Measurements from ENCODE around the gene TSPAN3.

TSPAN3 gene

GRCh38 chr15:77017761-77018720, 52.9 kb downstream of the TSPAN3 start:
- peaks cover 100% of the 10 kb centered on the region for H3K4me1 Mint-ChIP-seq
- ATAC-seq = no peak
- peak overlapping the region; percentile 94 to 95 for H3K27ac Mint-ChIP-seq
- peak overlapping the region; percentile 12 to 40 for H3K4me3 Mint-ChIP-seq
- no peak for DNase-seq
- H3K27me3 Mint-ChIP-seq = no peaks in the 10 kb centered on the region
- no peaks in the 10 kb centered on the region for H3K9me3 Mint-ChIP-seq

DNA sequence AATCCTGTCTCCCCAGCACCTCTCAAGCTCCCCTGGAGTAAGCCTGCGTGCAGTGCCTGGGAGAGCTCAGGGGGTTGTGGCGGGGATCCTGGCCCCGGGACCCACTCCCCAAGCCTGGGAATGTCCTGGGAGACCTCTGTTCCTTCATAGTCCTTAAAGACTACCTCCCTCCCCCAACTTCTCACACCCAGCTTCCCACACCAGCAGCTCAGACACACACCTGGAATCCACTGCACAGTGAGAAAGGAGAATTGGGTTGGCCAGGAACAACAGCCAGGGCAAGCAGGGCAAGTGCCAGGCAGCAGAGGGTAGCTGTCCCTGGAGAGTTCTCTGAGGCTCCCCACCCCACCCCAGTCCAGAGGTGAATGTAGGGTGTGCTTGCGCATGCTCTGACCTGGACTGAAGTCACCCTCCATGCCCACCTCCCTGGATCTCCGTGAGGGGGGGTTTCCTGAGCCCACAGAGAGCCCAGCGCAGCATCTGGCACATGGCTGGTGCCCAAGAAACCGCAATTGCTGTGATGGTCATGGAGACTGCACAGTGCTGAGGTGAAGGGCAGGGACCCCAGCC, 53.7 kb downstream of the TSPAN3 start:
- Mint-ChIP-seq H3K4me1 (peaks cover 100% of the 10 kb centered on the region), H3K4me3 (no peak overlapping the region), H3K27me3 (no peaks in the 10 kb centered on the region), H3K27ac (peak overlapping the region; percentile 41 to 66), H3K9me3 (no peaks in the 10 kb centered on the region)
- DNase-seq (no peak), ATAC-seq (no peak)

- Mint-ChIP-seq H3K4me1 (peaks cover 100% of the 10 kb centered on the region), H3K4me3 (peak overlapping the region in 1 of 2 donors; percentile 1), H3K27me3 (no peaks in the 10 kb centered on the region), H3K27ac (no peak overlapping the region), H3K9me3 (no peaks in the 10 kb centered on the region)
- no peak for ATAC-seq
- no peak for DNase-seq
These were observed 54.6 kb downstream of the TSPAN3 start for GRCh38 chr15:77016321-77016695.

DNA sequence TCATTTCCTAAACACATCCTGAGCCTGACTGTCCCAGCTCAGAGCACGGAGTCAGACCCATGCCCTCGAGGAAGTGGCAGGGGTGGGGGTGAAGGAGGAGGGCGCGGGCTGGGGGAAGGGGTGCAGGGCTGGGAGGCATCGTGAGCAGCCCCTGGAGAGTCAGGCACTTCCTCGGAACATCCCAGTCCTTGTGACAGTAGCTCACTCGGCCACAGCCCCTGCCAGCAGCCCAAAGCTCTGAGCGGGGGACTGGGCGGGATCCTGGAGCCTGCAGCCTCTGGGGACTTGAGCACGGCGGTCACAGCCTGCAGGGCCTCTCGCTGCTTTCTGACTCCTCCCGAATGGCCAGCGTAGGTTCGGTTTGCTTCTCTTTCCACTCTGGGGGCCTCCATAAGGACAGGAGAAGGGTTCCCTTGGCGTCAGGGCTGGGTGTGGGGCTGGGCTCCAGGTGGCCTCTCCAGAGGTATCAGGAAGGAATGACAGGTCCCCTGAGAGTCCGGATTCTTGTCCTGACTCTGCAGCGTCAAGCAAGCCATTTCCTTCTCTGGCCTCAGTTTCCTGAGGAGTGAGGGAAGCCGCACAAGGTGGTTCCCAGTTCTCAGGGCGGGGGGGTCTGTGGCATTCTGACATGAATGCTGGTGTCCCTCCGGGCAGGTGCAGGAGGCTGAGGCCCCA, 55.1 kb downstream of the TSPAN3 start:
- H3K4me3 Mint-ChIP-seq = peak overlapping the region; percentile 75 to 83
- no peaks in the 10 kb centered on the region for H3K9me3 Mint-ChIP-seq
- DNase-seq (no peak), ATAC-seq (no peak)
- H3K4me1 Mint-ChIP-seq = peaks cover 100% of the 10 kb centered on the region
- H3K27ac Mint-ChIP-seq = peak overlapping the region in 1 of 2 donors; percentile 85
- H3K27me3 Mint-ChIP-seq = no peaks in the 10 kb centered on the region

DNA sequence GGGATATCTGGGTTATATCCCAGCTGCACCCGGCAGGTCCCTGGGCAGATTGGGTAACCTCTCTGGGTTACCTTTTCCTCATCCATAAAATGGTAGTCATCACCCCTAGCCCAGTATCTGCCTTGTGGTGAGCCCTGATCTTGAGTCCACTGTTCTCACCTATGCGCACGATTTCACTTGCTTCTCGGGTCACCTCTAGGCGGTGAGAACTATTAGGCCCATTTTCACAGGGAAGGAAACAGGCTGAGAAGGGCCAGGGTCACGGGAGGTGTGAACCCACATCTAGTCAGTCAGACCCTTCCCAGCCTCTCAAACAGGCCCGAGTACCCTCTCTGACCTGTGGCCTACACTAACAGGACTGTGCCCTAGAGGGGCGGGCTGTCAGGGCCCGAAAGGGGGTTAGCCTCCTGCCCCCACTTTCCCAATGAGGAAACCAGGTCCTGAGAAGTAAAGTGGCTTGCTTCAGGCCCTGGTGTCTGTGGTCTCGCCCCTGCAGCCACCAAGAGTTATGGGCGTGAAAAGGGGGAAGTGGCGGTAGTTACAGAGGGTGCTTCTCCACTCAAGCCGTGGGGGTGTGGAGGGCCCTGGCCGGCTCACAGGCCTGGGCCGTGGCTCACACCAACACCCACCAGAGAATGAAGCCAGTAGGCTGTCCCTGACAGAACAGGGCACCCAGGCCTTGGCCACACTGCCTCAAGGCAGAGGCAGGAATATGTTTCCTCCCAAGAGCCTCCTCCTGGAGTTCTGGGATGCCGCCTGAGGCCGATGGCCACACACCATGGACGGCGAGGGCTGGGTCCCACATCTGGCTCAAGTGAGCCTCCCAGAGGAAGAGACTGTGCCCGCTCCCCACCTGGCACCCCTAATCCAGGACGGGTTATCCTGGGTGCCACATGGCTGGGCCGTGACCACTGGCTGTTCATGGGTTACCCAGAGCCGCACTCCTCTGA, 56.5 kb downstream of the TSPAN3 start:
- Mint-ChIP-seq H3K27ac (peak overlapping the region; percentile 94 to 97), H3K9me3 (no peaks in the 10 kb centered on the region), H3K4me3 (peak overlapping the region; percentile 75 to 83), H3K27me3 (no peaks in the 10 kb centered on the region), H3K4me1 (peaks cover 100% of the 10 kb centered on the region)
- DNase-seq = peak; percentile 43 to 57
- peak; percentile 60 for ATAC-seq

GRCh38 chr15:77013776-77014131, 57.2 kb downstream of the TSPAN3 start:
- peaks cover 100% of the 10 kb centered on the region for H3K4me1 Mint-ChIP-seq
- DNase-seq (peak; percentile 86 to 91), ATAC-seq (peak; percentile 89)
- peak overlapping the region; percentile 94 to 97 for H3K27ac Mint-ChIP-seq
- no peaks in the 10 kb centered on the region for H3K27me3 Mint-ChIP-seq
- peak overlapping the region; percentile 75 to 83 for H3K4me3 Mint-ChIP-seq
- H3K9me3 Mint-ChIP-seq = no peaks in the 10 kb centered on the region

GRCh38 chr15:77012868-77013267, 58.0 kb downstream of the TSPAN3 start:
- DNase-seq = peak; percentile 54 to 55
- peak; percentile 61 for ATAC-seq
- no peaks in the 10 kb centered on the region for H3K27me3 Mint-ChIP-seq
- H3K9me3 Mint-ChIP-seq = no peaks in the 10 kb centered on the region
- H3K4me3 Mint-ChIP-seq = peak overlapping the region; percentile 75 to 83
- H3K4me1 Mint-ChIP-seq = peaks cover 94% of the 10 kb centered on the region
- peak overlapping the region; percentile 10 to 88 for H3K27ac Mint-ChIP-seq

- no peaks in the 10 kb centered on the region for H3K9me3 Mint-ChIP-seq
- H3K4me1 Mint-ChIP-seq = peaks cover 87% of the 10 kb centered on the region
- no peak for ATAC-seq
- peak overlapping the region; percentile 30 to 88 for H3K27ac Mint-ChIP-seq
- H3K27me3 Mint-ChIP-seq = no peaks in the 10 kb centered on the region
- DNase-seq = no peak
- H3K4me3 Mint-ChIP-seq = peak overlapping the region; percentile 75 to 83
These were observed 58.7 kb downstream of the TSPAN3 start for GRCh38 chr15:77012117-77012712.

- Mint-ChIP-seq H3K4me3 (peak overlapping the region; percentile 14 to 27), H3K27ac (peak overlapping the region; percentile 83 to 86), H3K9me3 (no peaks in the 10 kb centered on the region), H3K27me3 (no peaks in the 10 kb centered on the region), H3K4me1 (peaks cover 87% of the 10 kb centered on the region)
- ATAC-seq (no peak), DNase-seq (peak in 1 of 2 donors; percentile 43)
These were observed 60.1 kb downstream of the TSPAN3 start for GRCh38 chr15:77010857-77011256.

DNA sequence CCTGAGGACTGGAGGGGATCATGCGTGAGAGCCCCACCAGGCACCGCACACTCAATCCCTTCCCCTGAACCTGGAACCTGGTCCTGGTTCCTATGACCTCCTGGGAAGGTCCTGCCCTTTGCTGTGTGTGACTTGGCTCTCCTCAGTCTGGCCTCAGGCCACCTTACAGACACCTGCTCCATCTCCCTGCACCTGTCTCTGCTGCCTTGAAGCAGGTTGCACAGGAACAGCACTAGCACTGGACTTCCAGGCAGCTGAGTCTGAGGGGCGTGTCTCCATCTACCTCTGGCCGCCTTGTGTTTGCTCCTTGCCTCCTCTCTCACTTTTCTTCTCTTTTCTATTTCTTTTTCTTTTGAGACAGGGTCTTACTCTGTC, 60.6 kb downstream of the TSPAN3 start:
- H3K9me3 Mint-ChIP-seq = no peaks in the 10 kb centered on the region
- no peak for DNase-seq
- H3K27me3 Mint-ChIP-seq = no peaks in the 10 kb centered on the region
- no peak for ATAC-seq
- H3K27ac Mint-ChIP-seq = peak overlapping the region; percentile 73 to 86
- peak overlapping the region; percentile 14 to 27 for H3K4me3 Mint-ChIP-seq
- peaks cover 86% of the 10 kb centered on the region for H3K4me1 Mint-ChIP-seq

GRCh38 chr15:77009646-77010311, 61.1 kb downstream of the TSPAN3 start:
- H3K4me3 Mint-ChIP-seq = peak overlapping the region in 1 of 2 donors; percentile 35
- peak overlapping the region; percentile 73 to 86 for H3K27ac Mint-ChIP-seq
- peaks cover 0 to 2% of the 10 kb centered on the region in 2 donors for H3K9me3 Mint-ChIP-seq
- ATAC-seq = no peak
- no peak for DNase-seq
- H3K4me1 Mint-ChIP-seq = peaks cover 84% of the 10 kb centered on the region
- H3K27me3 Mint-ChIP-seq = no peaks in the 10 kb centered on the region

DNA sequence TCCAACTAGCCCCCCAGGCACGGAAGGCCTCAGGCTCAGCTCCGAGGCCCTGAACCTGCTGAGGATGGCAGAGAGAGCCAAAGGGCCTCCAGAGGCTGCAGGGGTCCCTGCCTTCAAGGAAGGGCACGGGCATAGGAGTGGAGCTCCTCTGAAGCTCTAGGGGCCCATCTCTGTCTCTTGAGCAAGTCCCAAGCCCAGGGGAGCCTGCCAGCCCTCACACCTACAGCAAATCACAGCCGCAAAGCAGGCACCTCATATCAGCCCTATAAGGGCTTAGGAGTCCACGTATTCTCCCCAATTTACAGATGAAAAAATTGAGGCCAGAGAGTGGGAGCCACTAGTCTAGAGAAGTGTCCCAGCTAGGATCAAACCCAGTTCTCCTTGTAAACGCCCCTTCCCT, 61.7 kb downstream of the TSPAN3 start:
- ATAC-seq (no peak), DNase-seq (no peak)
- Mint-ChIP-seq H3K4me1 (peaks cover 84% of the 10 kb centered on the region), H3K4me3 (no peak overlapping the region), H3K27ac (peak overlapping the region in 1 of 2 donors; percentile 88), H3K9me3 (peaks cover 5 to 8% of the 10 kb centered on the region in 2 donors), H3K27me3 (no peaks in the 10 kb centered on the region)

GRCh38 chr15:77004189-77004588, 66.7 kb downstream of the TSPAN3 start:
- ATAC-seq = no peak
- H3K27me3 Mint-ChIP-seq = no peaks in the 10 kb centered on the region
- peak overlapping the region in 1 of 2 donors; percentile 2 for H3K27ac Mint-ChIP-seq
- peak overlapping the region; percentile 58 to 81 for H3K4me3 Mint-ChIP-seq
- H3K4me1 Mint-ChIP-seq = peaks cover 84% of the 10 kb centered on the region
- DNase-seq = no peak
- H3K9me3 Mint-ChIP-seq = peaks cover 9 to 11% of the 10 kb centered on the region in 2 donors

Measured in stimulated activated naive CD8-positive, alpha-beta T cell treated with anti-CD3 and anti-CD28 coated beads, Interleukin-15, amount 100 ng/mL, for 72 hours (primary cell).